Cardiac muscle cell (in vitro differentiated cells and primary cell): Measurements from ENCODE around the gene GRIP1. TPM values are rescaled to one million over a fixed set of nuclear protein-coding genes. Genes with fewer than 3 reads are reported as not detected.

Experiments
- DNase-seq, 2 donors: peaks; one replicate each; pipeline versions ENCODE4 v3.0.0 to v3.0.0-alpha.2; 2010 to 2017; ENCODE audit warnings: low read depth in 1 of 2, low spot score in 1 of 2
- H3K27ac ChIP-seq: fragments of 200-600 bp; sonication (generic); 2 replicates; pipeline ENCODE4 v1.5.1; 2016
- H3K27me3 ChIP-seq: fragments of 200-600 bp; sonication (generic); 2 replicates; pipeline ENCODE4 v1.6.0; 2016; ENCODE audit warnings: control low read depth
- H3K36me3 ChIP-seq: fragments of 200-600 bp; sonication (generic); 2 replicates; pipeline ENCODE4 v1.5.1; 2016; ENCODE audit warnings: control low read depth
- H3K4me1 ChIP-seq: fragments of 200-600 bp; sonication (generic); 2 replicates; pipeline ENCODE4 v1.8.1; 2017; ENCODE audit warnings: low read depth, mild to moderate bottlenecking, mixed run types
- H3K4me3 ChIP-seq: fragments of 200-600 bp; sonication (generic); 2 replicates; pipeline ENCODE4 v1.5.1; 2016; ENCODE audit warnings: mild to moderate bottlenecking
- H3K9me3 ChIP-seq: fragments of 200-600 bp; sonication (generic); 2 replicates; pipeline ENCODE4 v1.5.1; 2017; ENCODE audit warnings: low read depth, mild to moderate bottlenecking, control low read depth
- polyA plus RNA-seq: library from polyadenylated mRNA; unstranded; fragments of >200 nt; fragmentation: Nextera tagmentation; extraction: Ambion mirVana; gene quantifications from 2 replicates; pipeline ENCODE4 v1.2.1, GENCODE V29; 2016
- total RNA-seq: library from RNA; depleted of rRNA; stranded (reverse); fragments of >200 nt; gene quantifications from 2 replicates; pipeline ENCODE4 v1.2.3, GENCODE V29; 2016
- TF ChIP-seq, protein P1 (sequence below): IDR thresholded peaks from 2 replicates; pipeline ENCODE4 v1.5.1; 2012; ENCODE audit warnings: low read depth, mild to moderate bottlenecking, low read length

The GRIP1 gene
- total and polyA plus RNA-seq, 2 experiments from 2014 or later, result 2.6 to 5.2 TPM

DNA sequence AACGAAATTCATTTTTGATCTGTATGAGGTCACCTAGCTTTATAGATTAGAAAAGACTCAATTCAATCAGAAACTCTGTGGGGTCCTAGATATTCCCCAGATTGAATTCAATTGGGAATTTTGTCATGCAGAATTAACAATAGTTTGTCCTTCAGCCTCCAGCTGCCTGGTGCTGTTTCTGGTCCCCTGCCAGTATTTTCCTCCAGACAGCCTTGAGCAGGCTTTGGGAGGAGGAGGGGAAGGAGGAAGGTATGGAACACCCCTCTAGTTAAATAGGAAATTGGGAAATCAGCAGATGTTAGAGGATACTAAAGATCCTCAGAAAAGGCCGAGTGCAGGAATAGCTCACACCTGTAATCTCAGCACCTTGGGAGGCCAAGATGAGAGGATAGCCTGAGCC is 10.6 kb downstream of the GRIP1 start:
- H3K9me3 ChIP-seq, result no peaks in the 10 kb centered on the region
- no peaks in the 10 kb centered on the region for H3K27me3 ChIP-seq
- no peaks in the 10 kb centered on the region for H3K36me3 ChIP-seq
- H3K27ac ChIP-seq, result no peak overlapping the region
- peak in 1 of 2 donors; percentile 7 for DNase-seq
- no peaks in the 10 kb centered on the region for H3K4me1 ChIP-seq
- TF ChIP-seq, protein P1, sequence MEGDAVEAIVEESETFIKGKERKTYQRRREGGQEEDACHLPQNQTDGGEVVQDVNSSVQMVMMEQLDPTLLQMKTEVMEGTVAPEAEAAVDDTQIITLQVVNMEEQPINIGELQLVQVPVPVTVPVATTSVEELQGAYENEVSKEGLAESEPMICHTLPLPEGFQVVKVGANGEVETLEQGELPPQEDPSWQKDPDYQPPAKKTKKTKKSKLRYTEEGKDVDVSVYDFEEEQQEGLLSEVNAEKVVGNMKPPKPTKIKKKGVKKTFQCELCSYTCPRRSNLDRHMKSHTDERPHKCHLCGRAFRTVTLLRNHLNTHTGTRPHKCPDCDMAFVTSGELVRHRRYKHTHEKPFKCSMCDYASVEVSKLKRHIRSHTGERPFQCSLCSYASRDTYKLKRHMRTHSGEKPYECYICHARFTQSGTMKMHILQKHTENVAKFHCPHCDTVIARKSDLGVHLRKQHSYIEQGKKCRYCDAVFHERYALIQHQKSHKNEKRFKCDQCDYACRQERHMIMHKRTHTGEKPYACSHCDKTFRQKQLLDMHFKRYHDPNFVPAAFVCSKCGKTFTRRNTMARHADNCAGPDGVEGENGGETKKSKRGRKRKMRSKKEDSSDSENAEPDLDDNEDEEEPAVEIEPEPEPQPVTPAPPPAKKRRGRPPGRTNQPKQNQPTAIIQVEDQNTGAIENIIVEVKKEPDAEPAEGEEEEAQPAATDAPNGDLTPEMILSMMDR, result no peak
- no peak overlapping the region for H3K4me3 ChIP-seq

DNA sequence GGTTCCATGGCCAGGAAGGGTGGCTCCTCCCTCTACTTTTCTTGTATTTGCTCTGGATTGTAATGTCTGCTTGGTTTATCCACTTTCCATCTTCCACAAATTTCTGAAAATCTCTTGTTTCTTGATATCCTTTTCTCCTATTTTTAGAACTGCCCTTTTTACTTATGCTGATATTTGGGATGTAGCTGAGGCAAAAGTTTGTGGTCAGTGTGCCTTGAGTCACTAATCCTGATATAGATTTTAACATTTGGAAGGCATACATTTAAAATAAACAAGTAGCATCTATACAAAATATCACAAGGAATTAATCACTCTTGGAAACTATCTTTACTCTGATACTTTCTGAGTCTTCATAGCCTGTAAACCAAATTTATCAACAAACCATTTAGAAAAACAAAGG is 11.0 kb downstream of the GRIP1 start:
- TF ChIP-seq, protein P1, result no peak
- DNase-seq, result no peak
- no peaks in the 10 kb centered on the region for H3K27me3 ChIP-seq
- no peak overlapping the region for H3K27ac ChIP-seq
- no peaks in the 10 kb centered on the region for H3K4me1 ChIP-seq
- no peaks in the 10 kb centered on the region for H3K9me3 ChIP-seq
- no peaks in the 10 kb centered on the region for H3K36me3 ChIP-seq
- no peak overlapping the region for H3K4me3 ChIP-seq

DNA sequence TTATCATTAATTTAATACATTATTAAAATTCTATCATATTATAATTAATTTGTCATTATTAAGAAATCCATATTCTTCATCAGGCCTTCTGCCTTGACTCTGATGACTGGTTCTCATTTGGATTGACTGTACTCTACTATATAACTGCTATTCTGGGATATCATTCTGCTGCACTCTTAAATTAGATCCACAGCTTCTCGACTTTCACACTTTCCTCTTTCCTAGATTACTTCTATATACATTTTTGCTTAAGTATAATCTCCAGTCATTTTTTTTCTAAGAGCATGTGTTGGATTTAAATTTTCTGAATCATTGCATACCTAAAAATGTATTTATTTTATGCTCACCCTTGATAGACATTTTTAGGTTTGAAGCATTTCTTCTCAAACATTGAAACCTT is 12.4 kb downstream of the GRIP1 start:
- Histone ChIP-seq H3K9me3 (no peaks in the 10 kb centered on the region), H3K36me3 (no peaks in the 10 kb centered on the region), H3K4me1 (no peaks in the 10 kb centered on the region), H3K27me3 (no peaks in the 10 kb centered on the region), H3K27ac (no peak overlapping the region), H3K4me3 (no peak overlapping the region)
- TF ChIP-seq, protein P1, result no peak
- DNase-seq, result no peak

DNA sequence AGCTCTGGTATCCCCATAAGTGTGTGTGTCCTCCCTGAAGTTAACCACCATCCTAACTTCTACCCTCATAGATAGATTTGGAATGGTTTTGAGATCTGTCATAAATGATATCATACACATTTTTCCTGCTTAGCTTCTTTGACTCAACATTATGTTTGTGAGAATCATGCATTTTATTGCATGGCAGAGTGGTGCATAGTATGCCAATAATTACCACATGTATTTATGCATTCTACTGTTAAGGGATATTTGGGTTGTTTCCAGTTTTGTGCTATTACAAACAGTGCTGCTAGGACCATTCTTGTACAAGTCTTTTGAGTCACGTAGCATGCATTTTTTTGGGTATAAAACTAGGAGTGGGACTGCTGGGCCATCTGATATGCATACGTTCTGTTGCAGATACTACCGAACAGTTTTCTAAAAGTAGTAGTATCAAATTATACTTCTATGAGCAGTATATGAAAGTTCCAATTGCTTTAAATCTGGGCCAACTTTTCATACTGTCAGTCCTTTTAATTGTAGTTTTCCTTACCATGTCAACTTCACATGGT is 13.4 kb downstream of the GRIP1 start:
- Histone ChIP-seq H3K4me3 (no peak overlapping the region), H3K27me3 (no peaks in the 10 kb centered on the region), H3K27ac (no peak overlapping the region), H3K9me3 (no peaks in the 10 kb centered on the region), H3K36me3 (no peaks in the 10 kb centered on the region), H3K4me1 (no peaks in the 10 kb centered on the region)
- DNase-seq, result no peak
- TF ChIP-seq, protein P1, result no peak

DNA sequence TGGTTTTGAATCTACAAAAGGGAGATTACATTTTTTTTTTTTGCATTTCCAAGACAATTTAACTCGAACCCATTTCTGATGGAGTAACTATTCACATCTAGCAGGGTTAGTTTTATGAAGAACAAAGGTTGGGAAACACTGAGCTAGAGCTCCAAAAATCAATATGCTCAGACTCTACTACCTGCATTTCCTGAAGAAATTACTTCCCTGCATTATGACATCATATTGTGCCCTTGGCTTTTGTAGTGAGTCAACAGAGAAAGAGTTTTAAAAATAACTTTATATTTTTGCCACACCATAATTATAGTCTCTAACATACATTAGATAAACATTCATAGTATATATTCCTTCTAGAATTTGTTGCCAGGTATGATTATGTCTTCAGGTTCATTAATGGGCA is 14.8 kb downstream of the GRIP1 start:
- no peak for DNase-seq
- Histone ChIP-seq H3K4me3 (no peak overlapping the region), H3K27me3 (no peaks in the 10 kb centered on the region), H3K9me3 (no peaks in the 10 kb centered on the region), H3K27ac (no peak overlapping the region), H3K4me1 (no peaks in the 10 kb centered on the region), H3K36me3 (no peaks in the 10 kb centered on the region)
- TF ChIP-seq, protein P1, result no peak

DNA sequence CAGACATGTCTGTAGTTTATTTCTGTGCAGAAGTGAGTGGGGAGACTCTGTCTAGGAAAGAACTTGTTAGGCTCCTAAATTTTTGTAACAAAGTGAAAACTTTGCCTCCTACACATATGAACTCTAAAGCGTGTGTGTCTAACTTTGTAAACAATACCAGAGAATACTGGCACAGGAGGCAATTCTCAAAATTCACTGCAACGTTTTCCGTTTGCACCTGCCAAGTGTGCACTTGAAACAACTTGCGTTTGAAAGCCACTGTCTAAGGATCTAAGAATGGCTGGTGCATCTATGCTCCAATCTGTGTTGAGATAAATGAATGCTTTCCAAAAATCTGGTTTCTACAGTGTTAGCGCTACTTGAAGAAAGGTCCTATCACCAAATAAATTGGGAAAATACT is 15.3 kb downstream of the GRIP1 start:
- Histone ChIP-seq H3K27ac (no peak overlapping the region), H3K4me1 (no peaks in the 10 kb centered on the region), H3K9me3 (no peaks in the 10 kb centered on the region), H3K27me3 (no peaks in the 10 kb centered on the region), H3K36me3 (no peaks in the 10 kb centered on the region), H3K4me3 (no peak overlapping the region)
- TF ChIP-seq, protein P1, result no peak
- DNase-seq, result no peak
